T-helper 1 cell (primary cell): ENCODE data around the gene CACNA1D.
"Not testable (repeated sequence)": the region's sequence is repeated elsewhere in the genome, so short reads cannot be mapped to it uniquely, and the experiment has no call there.

Source experiments
- DNase-seq, 5 donors: peaks; one replicate each; pipeline ENCODE4 v3.0.0-alpha.2; 2012 to 2020

CACNA1D gene

DNA sequence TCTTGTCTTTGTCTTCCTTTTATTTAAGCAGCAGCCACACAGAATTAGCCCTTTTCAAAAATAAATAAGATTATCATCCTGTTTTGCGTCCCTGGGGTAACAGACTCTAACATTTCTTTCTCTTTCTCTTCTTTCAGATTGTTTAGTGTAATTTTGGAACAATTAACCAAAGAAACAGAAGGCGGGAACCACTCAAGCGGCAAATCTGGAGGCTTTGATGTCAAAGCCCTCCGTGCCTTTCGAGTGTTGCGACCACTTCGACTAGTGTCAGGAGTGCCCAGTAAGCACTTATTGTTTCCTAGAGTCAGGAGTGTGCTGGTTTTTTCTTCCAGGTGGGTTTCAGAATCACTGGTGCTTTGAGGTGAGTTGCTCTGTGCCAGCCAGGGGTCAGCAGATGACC lies 165.6 kb downstream of the CACNA1D start:
- DNase-seq, result no peak

DNA sequence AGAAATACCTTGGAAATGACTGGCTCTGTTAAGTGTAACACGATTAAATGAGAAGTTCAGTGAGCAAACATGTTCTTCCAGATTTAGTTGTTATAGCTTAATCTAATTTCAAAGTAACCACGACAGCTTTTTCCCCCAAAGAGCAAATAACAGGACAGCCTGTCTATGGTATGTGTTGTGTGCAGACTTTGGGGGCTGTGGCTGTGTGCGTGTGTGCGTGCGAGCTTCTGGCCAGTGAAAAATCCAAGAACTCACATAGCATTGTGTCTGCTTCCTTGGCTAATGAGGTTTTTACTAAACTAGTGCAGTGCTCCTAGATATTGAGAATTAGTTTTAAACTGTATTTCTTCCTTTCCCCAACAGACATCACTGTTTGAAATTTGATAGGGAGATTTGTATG lies 167.1 kb downstream of the CACNA1D start:
- no peak for DNase-seq

DNA sequence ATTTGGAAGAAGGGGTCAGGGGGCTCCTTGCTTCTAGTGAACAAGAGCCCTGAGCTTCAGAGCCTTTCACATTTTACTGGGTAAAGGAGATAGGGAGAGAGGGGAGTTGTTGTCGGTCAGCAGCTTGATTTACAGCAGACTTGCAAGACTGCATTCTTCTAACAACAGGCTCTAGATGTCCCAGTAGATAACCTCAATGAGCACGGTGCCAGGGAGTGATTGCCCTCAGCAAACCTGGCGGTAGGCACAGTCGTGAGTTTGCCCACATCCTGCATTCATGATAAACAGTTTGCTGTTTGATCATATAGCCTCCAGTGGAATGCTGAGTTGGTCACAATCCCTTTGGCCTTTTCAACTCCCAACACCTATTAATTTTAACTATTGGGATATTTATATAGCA lies 170.4 kb downstream of the CACNA1D start:
- not testable (repeated sequence) for DNase-seq

DNA sequence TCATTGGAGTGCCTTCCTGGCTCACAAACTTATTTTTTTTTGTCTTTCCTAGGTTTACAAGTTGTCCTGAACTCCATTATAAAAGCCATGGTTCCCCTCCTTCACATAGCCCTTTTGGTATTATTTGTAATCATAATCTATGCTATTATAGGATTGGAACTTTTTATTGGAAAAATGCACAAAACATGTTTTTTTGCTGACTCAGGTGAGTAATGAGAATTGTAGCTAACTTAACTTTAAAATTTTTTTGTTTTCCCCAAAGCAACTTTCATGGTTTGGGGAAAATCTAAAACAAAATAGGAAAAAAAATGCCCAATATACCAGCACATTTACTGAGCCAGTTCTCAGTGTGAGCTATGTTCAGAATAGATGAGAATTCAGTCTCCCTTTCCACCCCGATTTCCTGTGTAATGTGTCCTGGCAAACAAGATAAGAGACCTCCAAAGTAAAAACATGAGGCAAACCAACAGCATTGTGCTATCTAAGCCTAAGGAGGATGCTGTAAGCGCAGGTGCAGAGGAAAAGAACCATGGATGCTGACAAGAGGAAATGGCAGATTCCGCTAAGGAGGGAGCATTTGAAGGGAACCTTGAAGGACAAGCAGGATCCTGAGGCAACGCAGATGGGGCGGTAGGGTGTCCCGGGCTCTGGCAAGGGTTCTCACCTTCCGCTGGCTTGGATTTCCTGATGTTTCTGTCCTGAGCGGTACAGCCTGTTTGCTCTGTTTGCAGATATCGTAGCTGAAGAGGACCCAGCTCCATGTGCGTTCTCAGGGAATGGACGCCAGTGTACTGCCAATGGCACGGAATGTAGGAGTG lies 171.4 kb downstream of the CACNA1D start:
- DNase-seq, result no peak

DNA sequence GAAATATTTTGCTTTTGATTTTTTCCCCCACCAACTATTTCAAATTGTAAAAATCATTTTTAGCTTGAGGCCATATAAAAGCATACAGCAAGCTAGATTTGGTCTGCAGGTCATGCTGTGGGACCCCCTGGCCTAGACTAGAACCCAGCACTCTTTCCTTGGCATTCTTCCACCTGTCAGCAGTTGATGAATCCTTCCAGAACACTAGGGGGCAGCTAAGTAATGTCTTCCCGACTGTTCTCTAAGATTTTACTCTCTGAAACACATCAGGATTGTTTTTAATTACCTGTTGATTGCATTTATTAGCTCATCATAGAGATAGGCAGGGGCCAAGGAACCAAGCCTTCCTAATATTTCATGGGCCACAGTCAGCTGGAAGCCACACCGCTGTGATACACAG lies 174.5 kb downstream of the CACNA1D start:
- no peak for DNase-seq

DNA sequence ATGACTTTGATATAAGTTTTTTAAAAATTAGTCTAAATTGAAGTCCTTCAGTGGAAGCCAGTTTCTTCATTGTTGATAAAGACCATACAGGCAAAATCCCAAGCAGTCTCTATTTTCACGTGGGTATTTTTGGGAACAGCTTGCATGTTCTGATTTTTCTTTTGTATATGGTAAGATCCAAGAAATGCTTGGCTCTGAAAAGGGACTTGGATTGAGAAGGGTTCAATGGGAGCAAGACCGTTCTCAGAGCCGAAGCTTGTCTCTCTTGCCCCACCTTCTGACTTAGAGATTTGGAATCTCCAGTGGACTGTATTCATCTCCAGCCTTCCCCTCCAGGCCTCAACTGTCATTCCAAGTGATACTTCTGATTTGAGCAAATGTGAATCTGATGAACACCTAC lies 176.3 kb downstream of the CACNA1D start:
- no peak for DNase-seq

DNA sequence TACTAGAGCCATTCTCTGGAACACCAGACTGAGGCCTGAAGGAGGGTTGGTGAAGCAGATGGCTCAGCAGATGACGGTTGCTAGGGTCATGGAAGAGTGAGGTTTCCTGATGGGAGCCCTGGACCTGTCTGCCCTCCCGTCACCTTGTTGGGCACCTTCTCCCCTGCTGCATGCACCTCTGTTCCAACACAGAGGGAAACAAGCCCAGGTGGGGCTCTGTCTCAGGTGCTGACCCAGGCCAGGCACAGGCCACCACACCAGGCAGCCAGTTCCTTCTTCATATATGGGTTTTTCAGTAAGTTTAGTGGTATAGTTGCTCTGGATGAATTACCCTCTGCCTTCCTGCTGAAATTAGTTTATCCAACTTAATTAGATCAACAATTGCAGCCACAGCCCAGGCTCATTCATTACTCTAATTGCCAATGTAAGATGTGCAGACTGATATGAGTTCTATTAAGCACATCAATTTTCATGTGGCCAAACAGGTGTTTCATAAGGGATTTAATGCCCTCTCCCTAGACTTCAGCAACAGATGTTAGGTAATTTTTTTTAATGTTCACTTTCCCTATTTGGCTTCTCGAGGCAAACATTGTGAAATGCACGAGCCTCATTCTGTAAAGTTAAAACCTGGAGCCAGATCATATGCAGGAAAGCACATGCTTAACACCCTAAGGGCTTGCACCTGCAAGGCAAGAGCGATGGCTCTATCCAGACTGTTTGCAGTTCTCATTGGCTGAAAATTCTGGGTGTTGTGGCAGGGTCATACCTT lies 177.0 kb downstream of the CACNA1D start:
- DNase-seq, result no peak

DNA sequence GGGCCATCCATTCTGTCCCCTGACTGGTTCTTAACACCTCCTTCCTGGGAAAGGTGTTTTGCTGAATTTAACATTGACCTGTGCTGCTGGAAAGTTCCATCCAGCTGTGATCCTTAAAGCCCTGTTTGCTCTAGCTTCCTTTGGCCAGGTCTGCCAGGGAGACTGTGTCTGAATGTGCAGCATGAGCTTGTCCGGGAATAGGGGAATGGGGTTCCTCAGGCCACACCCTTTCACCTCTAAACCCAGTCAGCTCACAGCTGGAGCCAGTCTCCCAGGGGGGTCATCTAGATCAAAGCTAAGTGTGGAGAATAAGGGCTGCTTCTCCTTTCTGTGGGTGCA lies 177.5 kb downstream of the CACNA1D start:
- DNase-seq, result no peak

DNA sequence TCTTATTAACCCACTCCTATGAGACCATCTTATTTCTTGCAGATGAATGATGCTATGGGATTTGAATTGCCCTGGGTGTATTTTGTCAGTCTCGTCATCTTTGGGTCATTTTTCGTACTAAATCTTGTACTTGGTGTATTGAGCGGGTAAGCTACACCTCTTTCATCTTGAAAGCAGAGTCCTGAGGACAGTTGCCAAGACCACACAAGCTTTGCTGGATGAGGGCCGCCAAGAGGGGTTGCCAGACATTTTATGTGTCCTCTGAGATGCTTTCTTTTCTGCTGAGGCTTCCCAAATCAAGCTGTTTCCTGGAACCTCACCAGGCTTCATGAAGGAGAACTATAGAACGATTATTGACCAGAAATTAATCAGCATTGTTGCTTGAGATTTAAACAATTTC lies 178.6 kb downstream of the CACNA1D start:
- DNase-seq, result no peak

DNA sequence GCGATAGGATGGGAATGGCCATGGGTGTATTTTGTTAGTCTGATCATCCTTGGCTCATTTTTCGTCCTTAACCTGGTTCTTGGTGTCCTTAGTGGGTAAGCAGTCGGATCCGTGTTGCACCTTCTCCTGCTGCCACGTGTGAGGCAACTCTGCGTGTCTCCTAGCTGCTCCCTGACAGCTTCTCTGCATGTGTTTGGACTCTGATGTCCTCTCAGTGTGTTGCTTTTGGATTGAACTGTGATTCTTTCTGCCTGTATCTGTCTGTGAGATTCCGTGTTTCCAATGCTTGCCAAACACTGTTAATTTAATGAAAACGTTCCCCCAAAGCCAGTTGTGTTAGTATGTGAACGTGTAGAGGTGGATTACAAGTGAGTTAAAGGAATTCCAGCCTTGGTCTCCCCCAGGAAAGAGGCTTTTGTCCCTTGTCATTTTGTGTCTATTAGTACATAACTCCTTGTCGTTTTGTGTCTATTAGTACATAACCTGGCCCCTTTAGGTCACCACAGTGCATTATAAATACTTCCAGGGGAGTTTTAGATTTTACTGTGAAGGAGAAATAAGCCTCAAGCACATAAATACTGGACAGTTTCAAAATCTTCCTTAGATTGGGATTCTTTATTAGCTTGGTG lies 179.4 kb downstream of the CACNA1D start:
- no peak for DNase-seq

DNA sequence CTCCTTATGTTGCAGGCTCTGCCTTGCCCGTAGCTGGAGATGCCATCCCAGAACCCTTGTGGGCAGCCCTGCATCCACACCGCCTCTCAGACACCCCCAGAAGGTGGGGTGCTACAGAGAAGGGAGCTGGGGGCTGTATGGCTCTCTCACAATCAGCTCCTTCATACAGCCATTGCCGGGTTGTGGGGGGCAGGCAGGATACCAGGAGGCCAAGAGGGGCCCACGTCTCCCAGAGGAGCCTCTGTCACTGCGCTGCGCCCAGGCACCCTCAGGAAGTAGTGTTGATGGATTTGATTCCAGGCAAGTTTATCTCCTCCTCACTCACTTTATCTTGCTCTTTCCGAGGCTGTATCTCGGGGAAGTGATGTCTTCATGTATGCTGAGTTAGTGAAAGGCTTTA lies 180.2 kb downstream of the CACNA1D start:
- DNase-seq, result no peak

DNA sequence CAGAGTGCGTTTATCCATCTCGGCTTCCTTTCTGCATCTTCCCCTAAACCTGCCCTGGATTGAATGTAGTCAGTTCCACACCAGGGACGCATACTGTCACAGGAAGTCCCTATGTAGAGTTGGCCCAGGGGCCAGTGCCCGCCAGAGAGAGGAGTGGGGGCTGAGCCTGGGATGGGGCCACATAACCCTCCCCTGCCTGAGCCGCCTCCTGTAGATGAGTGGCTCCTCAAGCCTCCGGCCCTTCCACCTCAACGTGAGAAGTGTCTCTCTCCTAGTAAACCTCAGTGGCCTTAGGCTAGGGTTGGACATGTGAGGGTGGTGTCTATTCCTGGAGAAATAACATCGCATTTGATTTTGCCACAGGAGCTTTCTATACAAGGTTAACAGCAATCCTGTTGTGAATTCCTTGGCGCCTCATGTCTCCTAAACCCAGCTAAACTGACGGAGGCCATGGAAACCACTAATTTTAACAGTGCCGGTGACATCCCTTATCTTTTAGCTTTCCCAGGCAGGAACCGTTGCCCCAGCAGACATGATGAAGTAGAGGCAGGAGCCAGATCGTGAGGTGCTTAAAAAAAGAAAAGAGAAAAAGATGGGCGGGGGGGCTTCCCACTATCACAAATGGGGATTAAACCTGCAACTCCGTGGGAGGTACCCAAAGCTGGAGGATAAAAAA lies 180.7 kb downstream of the CACNA1D start:
- no peak for DNase-seq

DNA sequence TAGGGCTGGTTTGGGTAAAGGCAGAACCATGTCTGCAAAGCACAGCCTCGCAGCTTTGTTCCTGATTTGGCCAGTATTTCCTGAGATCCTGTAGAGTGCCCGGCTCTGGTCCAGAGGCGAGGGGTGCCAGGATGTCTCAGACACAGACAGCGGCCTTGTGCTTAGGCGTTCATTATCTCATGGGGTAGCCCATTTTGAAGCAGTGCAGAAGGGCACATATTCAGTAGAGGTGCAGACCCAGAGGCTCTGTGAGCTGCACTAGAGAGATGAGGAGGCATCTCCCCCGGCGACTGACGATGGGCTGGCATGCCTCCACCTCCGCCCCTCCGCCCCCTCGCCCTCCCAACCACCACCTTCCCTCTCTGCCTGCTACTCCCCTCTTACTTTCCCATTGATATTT lies 181.5 kb downstream of the CACNA1D start:
- no peak for DNase-seq

DNA sequence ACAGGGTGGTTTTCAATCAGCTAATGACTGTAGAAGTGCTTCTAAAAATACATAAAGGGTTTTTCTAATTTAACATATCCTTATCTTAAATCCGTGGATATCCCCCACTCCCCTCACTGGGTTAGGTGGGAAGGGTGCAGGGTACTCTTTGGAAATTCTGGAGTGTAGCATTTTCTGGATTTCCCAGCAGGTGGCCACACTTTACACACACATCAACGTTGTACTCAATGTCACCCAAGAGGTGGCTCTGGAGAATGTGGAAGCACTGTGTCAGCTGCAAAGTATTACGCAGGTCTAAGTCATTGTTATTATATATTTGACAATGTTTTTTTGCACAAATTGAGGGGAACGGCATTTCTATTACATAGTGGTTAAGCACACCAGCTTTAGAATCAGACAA lies 183.0 kb downstream of the CACNA1D start:
- DNase-seq, result peak in 1 of 5 donors; percentile 11

DNA sequence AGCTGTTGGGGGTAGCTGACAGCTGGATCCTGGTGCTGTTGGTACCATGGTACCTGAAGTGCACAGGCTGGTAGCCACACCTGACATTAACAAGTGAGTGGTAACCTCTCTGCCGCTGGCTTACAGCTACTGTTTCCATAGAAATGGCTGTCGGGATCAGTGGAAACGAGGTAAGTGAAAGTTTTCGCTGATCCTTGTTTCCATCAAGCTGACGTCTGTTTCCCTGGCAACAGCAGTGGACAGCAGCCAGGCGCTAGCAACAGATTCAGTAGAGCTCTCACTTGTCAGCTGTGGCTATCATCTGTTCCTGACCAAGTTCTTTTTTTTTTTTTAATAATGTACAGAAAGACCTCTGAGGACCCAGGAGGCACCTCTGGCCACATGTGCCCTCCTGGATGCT lies 185.6 kb downstream of the CACNA1D start:
- no peak for DNase-seq

DNA sequence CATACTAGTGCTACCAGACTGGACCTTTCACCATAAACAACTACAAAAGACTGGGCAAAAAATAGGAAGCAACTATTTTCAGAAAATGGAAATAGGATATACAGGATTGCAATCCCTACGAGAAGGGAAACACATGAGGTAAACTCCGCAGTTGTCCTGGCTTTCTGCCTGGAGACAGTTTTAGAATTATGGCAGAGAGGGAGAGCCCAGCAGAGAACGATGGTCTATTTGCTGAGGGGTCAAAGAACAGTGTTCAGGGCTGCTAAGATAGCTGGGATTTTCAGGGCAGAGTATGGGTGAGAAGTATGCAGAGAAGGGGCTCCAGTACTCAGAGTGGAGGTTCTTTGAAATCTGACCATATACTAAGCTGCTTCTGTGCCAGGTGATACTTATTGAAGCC lies 188.4 kb downstream of the CACNA1D start:
- DNase-seq, result no peak

DNA sequence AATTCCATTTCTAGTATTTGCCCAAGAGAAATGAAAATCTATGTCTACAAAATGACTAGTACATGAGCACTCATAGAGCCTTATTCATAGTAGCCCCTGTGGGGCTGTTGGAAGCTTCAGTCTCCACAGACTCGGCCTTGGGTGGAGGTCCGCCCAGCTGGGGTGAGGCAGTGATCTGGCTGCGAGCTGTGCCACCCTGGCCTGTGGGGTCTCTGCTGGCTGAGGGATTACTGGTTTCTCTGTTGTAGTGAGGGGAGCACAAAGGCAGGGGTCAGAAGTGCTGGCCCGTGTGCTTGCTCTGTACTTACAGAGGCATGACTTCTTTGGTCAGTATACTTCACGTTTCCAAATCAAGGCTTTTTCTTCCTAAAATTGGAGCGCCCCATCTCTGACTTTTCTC lies 193.7 kb downstream of the CACNA1D start:
- no peak for DNase-seq

DNA sequence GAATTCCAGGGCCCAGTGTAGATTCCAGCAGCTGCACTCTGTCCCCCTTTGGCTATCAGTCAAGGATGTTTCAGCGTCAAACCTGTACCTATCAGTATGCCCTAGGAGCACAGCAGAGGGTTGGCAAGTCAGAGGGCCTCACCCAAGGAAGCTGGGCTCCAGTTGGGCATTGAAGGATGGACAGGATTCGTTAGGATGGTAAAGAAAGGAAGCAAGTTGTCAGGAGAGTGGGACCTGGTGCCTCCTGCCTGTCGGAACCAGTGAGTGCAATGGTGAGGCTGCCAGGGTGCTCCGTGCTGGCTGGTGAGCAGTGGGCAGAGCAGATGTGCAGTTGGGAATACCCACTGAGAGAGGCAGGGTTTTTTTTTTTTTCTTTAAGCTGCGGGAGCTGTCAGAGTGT lies 194.6 kb downstream of the CACNA1D start:
- DNase-seq, result no peak

DNA sequence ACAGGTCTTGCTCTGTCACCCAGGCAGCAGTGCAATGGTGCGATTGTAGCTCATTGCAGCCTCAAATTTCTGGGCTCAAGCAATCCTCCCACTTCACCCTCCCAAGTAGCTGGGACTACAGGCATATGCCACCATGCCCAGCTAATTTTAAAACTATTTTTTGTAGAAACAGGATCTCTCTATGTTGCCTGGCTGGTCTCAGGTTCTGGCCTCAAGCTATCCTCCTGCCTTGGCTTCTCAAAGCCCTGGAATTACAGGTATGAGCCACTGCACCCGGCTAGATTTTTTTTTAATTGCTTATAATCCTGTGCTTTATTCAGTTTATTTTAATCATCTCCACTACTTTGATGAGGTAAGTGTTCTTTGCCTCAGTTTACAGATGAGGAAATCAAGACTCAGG lies 195.3 kb downstream of the CACNA1D start:
- no peak for DNase-seq

DNA sequence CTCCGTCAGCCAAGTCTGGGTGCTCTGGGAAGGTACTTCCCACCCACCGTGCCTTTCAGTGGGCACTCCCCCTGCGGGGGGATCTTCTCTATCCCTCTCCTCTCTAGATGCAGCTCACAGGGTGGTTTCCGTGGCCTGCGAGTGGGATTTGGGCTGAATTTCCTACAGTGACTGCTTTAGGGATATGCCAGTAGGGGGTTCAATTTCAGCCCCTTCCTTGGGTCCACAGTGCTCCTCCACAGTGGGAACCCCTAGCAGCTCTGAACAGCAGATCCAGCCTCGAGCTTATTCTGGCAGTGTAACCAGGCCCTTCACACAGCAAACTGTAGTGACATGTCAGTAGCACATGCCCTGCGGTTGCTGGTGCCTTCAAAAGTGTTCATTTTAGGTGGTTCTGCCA lies 196.1 kb downstream of the CACNA1D start:
- no peak for DNase-seq

DNA sequence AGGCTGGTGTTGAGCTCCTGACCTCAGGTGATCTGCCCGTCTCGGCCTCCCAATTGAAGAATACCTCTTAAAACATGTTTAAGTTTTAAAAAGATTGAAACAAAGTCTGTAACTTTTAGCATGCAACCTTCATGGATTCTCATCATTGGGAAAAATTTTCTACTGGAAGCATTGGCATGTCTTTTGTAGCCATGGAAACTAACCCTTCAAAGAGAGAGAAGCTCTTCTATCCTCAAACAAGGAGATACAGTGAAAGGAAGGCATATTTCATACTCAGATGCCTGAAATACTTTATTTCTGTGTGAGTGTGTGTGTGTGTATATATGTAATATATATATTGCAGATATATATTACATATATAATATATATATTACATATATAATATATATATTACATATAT lies 196.9 kb downstream of the CACNA1D start:
- DNase-seq, result no peak

DNA sequence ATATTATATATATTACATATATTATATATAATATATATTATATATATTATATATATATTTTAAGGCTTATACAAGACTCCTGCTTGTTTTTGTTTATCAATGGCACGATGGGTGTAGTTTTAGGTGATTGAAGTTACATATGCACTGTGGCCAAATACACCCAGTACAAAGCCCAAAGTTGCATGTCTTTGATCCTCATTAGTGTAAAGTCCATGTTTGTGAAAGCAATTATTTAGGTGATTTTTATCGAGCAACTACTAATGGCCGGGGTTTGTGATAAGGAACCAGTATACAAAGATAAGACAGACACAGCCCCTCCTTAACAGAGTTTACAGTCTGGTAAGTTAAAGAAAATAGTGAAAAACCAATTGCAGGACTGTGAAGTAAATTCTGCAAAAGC lies 197.5 kb downstream of the CACNA1D start:
- DNase-seq, result no peak

DNA sequence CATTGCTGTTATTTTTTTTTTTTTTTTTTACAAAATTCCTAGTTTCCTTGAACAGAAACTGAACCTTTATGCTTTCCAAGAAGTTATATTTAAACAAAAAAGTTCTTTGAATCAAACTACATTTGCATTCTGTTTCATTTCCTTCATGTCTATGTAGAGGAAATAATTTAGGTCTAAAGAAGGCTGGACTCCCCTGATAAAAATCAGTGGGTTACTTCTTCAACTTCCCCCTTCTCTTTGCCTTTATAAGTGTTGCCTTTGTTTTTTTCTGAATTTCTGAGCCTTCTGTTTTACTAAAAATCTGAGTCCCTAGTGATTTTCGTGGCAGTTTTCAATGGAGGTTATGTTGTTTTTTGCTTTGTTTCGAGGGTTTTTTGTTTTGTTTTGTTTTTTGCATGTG lies 199.0 kb downstream of the CACNA1D start:
- DNase-seq, result no peak

DNA sequence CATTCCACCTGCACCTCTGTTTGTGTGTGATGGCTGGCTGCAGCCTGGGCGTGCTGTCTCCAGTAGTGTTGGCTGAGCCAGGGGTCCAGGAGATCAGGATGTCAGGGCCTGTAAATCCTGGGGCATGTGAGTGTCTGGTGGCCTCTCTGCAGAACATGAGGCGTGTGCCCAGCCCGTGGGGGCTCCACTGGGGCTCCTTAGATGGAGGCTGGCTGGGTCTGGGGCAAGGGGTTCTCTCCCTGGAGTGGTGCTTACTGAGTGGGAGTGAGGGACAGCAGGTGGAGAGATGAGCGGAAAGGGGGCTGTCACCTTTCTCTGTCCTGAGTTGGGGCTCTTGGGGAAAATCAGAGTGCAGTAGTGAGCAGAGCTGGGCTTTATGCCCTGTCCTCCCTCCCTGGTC lies 199.6 kb downstream of the CACNA1D start:
- no peak for DNase-seq
